Effector memory CD8-positive, alpha-beta T cell (primary cell): ENCODE measurements around the gene WWOX.

ENCODE experiments used
- ATAC-seq: fragments of 150-1000 bp; cut with Tn5 transposase; replicated peaks from 2 replicates; pipeline ENCODE4 v1.10.0; 2021; ENCODE audit warnings: mild to moderate bottlenecking, moderate library complexity
- DNase-seq, 3 experiments: peaks; one replicate each; pipeline ENCODE4 v3.0.0; 2021
- H3K27ac Mint-ChIP-seq, 2 donors: one replicate each; pipeline ENCODE4 v1.8.0; 2022; ENCODE audit warnings: mild to moderate bottlenecking in 2 of 2, mixed read lengths in 2 of 2, moderate library complexity in 2 of 2
- H3K27me3 Mint-ChIP-seq, 2 donors: one replicate each; pipeline ENCODE4 v1.8.0; 2022; ENCODE audit warnings: mixed read lengths in 2 of 2
- H3K36me3 Mint-ChIP-seq: one replicate; pipeline ENCODE4 v1.8.0; 2022; ENCODE audit warnings: mild to moderate bottlenecking, moderate library complexity, mixed read lengths; ENCODE audit not compliant: insufficient read depth
- H3K4me1 Mint-ChIP-seq, 2 donors: one replicate each; pipeline ENCODE4 v1.8.0; 2022; ENCODE audit warnings: low read depth in 2 of 2, mixed read lengths in 2 of 2
- H3K4me3 Mint-ChIP-seq, 2 donors: one replicate each; pipeline ENCODE4 v1.8.0; 2022; ENCODE audit warnings: mild to moderate bottlenecking in 2 of 2, mixed read lengths in 2 of 2, moderate library complexity in 2 of 2
- H3K9me3 Mint-ChIP-seq, 2 donors: one replicate each; pipeline ENCODE4 v1.8.0; 2022; ENCODE audit warnings: mixed read lengths in 2 of 2

Gene WWOX

GRCh38 chr16:79184464-79185030 is 1085.1 kb downstream of the WWOX start:
- Mint-ChIP-seq H3K27me3 (peaks cover 10 to 19% of the 10 kb centered on the region in 2 donors), H3K27ac (no peak overlapping the region), H3K36me3 (no peaks in the 10 kb centered on the region), H3K4me3 (no peak overlapping the region), H3K4me1 (peaks cover 1 to 11% of the 10 kb centered on the region in 2 donors), H3K9me3 (peaks cover 0 to 1% of the 10 kb centered on the region in 2 donors)
- no peak for DNase-seq
- ATAC-seq, result no peak

GRCh38 chr16:79185711-79186110 is 1086.3 kb downstream of the WWOX start:
- DNase-seq, result no peak
- ATAC-seq, result no peak
- no peak overlapping the region for H3K4me3 Mint-ChIP-seq
- no peaks in the 10 kb centered on the region for H3K36me3 Mint-ChIP-seq
- peaks cover 0 to 1% of the 10 kb centered on the region in 2 donors for H3K9me3 Mint-ChIP-seq
- peaks cover 1 to 11% of the 10 kb centered on the region in 2 donors for H3K4me1 Mint-ChIP-seq
- peaks cover 5 to 19% of the 10 kb centered on the region in 2 donors for H3K27me3 Mint-ChIP-seq
- no peak overlapping the region for H3K27ac Mint-ChIP-seq

GRCh38 chr16:79186196-79186595 is 1086.7 kb downstream of the WWOX start:
- H3K9me3 Mint-ChIP-seq, result peaks cover 0 to 1% of the 10 kb centered on the region in 2 donors
- peaks cover 1 to 11% of the 10 kb centered on the region in 2 donors for H3K4me1 Mint-ChIP-seq
- peaks cover under 1 to 16% of the 10 kb centered on the region in 2 donors for H3K27me3 Mint-ChIP-seq
- no peak overlapping the region for H3K4me3 Mint-ChIP-seq
- no peak for DNase-seq
- no peaks in the 10 kb centered on the region for H3K36me3 Mint-ChIP-seq
- no peak overlapping the region for H3K27ac Mint-ChIP-seq
- ATAC-seq, result no peak

GRCh38 chr16:79188115-79188738 is 1088.8 kb downstream of the WWOX start:
- Mint-ChIP-seq H3K4me3 (no peak overlapping the region), H3K4me1 (peaks cover 0 to 11% of the 10 kb centered on the region in 2 donors), H3K9me3 (peaks cover 0 to 1% of the 10 kb centered on the region in 2 donors), H3K27me3 (peaks cover 0 to 8% of the 10 kb centered on the region in 2 donors), H3K36me3 (no peaks in the 10 kb centered on the region), H3K27ac (peak overlapping the region in 1 of 2 donors; percentile 7)
- DNase-seq (no peak), ATAC-seq (no peak)

GRCh38 chr16:79188739-79189122 is 1089.3 kb downstream of the WWOX start:
- peaks cover 0 to 1% of the 10 kb centered on the region in 2 donors for H3K9me3 Mint-ChIP-seq
- DNase-seq, result no peak
- ATAC-seq, result no peak
- no peak overlapping the region for H3K27ac Mint-ChIP-seq
- no peaks in the 10 kb centered on the region for H3K36me3 Mint-ChIP-seq
- H3K4me1 Mint-ChIP-seq, result peaks cover 0 to 11% of the 10 kb centered on the region in 2 donors
- peaks cover 0 to 8% of the 10 kb centered on the region in 2 donors for H3K27me3 Mint-ChIP-seq
- H3K4me3 Mint-ChIP-seq, result no peak overlapping the region

- DNase-seq, result no peak
- no peak overlapping the region for H3K4me3 Mint-ChIP-seq
- peaks cover 9 to 22% of the 10 kb centered on the region in 2 donors for H3K4me1 Mint-ChIP-seq
- no peak overlapping the region for H3K27ac Mint-ChIP-seq
- H3K36me3 Mint-ChIP-seq, result peaks cover 3% of the 10 kb centered on the region
- ATAC-seq, result no peak
- H3K27me3 Mint-ChIP-seq, result peaks cover 0 to 22% of the 10 kb centered on the region in 2 donors
- H3K9me3 Mint-ChIP-seq, result peaks cover 0 to 1% of the 10 kb centered on the region in 2 donors
Measured at GRCh38 chr16:79190542-79190941, 1091.1 kb downstream of the WWOX start.

GRCh38 chr16:79191933-79192332 is 1092.5 kb downstream of the WWOX start:
- peaks cover 0 to 1% of the 10 kb centered on the region in 2 donors for H3K9me3 Mint-ChIP-seq
- H3K4me3 Mint-ChIP-seq, result no peak overlapping the region
- DNase-seq, result no peak
- no peak for ATAC-seq
- peaks cover 3% of the 10 kb centered on the region for H3K36me3 Mint-ChIP-seq
- peaks cover 15 to 33% of the 10 kb centered on the region in 2 donors for H3K4me1 Mint-ChIP-seq
- peaks cover 0 to 24% of the 10 kb centered on the region in 2 donors for H3K27me3 Mint-ChIP-seq
- H3K27ac Mint-ChIP-seq, result no peak overlapping the region

GRCh38 chr16:79192904-79193303 is 1093.5 kb downstream of the WWOX start:
- Mint-ChIP-seq H3K36me3 (peaks cover 3% of the 10 kb centered on the region), H3K27me3 (peaks cover 0 to 21% of the 10 kb centered on the region in 2 donors), H3K27ac (no peak overlapping the region), H3K4me3 (no peak overlapping the region), H3K4me1 (peaks cover 15 to 31% of the 10 kb centered on the region in 2 donors), H3K9me3 (peaks cover 0 to 1% of the 10 kb centered on the region in 2 donors)
- DNase-seq, result no peak
- no peak for ATAC-seq

GRCh38 chr16:79194291-79194690 is 1094.8 kb downstream of the WWOX start:
- peaks cover 3% of the 10 kb centered on the region for H3K36me3 Mint-ChIP-seq

GRCh38 chr16:79195938-79196337 is 1096.5 kb downstream of the WWOX start:
- Mint-ChIP-seq H3K4me1 (peaks cover 16 to 22% of the 10 kb centered on the region in 2 donors), H3K9me3 (no peaks in the 10 kb centered on the region), H3K27me3 (peaks cover 0 to 16% of the 10 kb centered on the region in 2 donors), H3K36me3 (peaks cover 3% of the 10 kb centered on the region), H3K4me3 (no peak overlapping the region), H3K27ac (peak overlapping the region in 1 of 2 donors; percentile 66)
- ATAC-seq (no peak), DNase-seq (no peak)

More at GRCh38 chr16:79194291-79194690, 1094.8 kb downstream of the WWOX start:
- Mint-ChIP-seq H3K4me1 (peaks cover 15 to 22% of the 10 kb centered on the region in 2 donors), H3K9me3 (no peaks in the 10 kb centered on the region), H3K27ac (peak overlapping the region in 1 of 2 donors; percentile 49), H3K4me3 (no peak overlapping the region), H3K27me3 (peaks cover 0 to 16% of the 10 kb centered on the region in 2 donors)
- DNase-seq, result no peak
- no peak for ATAC-seq

- H3K4me1 Mint-ChIP-seq, result peaks cover 1 to 2% of the 10 kb centered on the region in 2 donors
Measured at GRCh38 chr16:79201436-79201835, 1102.0 kb downstream of the WWOX start.

GRCh38 chr16:79202977-79203376 is 1103.5 kb downstream of the WWOX start:
- no peaks in the 10 kb centered on the region for H3K9me3 Mint-ChIP-seq
- H3K36me3 Mint-ChIP-seq, result peaks cover 4% of the 10 kb centered on the region
- peaks cover 0 to 1% of the 10 kb centered on the region in 2 donors for H3K4me1 Mint-ChIP-seq
- DNase-seq, result no peak
- H3K4me3 Mint-ChIP-seq, result no peak overlapping the region
- no peaks in the 10 kb centered on the region for H3K27me3 Mint-ChIP-seq
- no peak overlapping the region for H3K27ac Mint-ChIP-seq
- no peak for ATAC-seq

More at GRCh38 chr16:79201436-79201835, 1102.0 kb downstream of the WWOX start:
- H3K4me3 Mint-ChIP-seq, result no peak overlapping the region
- H3K27me3 Mint-ChIP-seq, result no peaks in the 10 kb centered on the region
- no peak overlapping the region for H3K27ac Mint-ChIP-seq
- H3K36me3 Mint-ChIP-seq, result peaks cover 4% of the 10 kb centered on the region
- ATAC-seq (no peak), DNase-seq (no peak)
- H3K9me3 Mint-ChIP-seq, result no peaks in the 10 kb centered on the region

- H3K9me3 Mint-ChIP-seq, result no peaks in the 10 kb centered on the region
Measured at GRCh38 chr16:79204486-79204885, 1105.0 kb downstream of the WWOX start.

GRCh38 chr16:79206889-79207288 is 1107.4 kb downstream of the WWOX start:
- no peak overlapping the region for H3K27ac Mint-ChIP-seq
- DNase-seq, result no peak
- no peak overlapping the region for H3K4me3 Mint-ChIP-seq

More at GRCh38 chr16:79204486-79204885, 1105.0 kb downstream of the WWOX start:
- no peak for DNase-seq
- Mint-ChIP-seq H3K4me1 (peaks cover 0 to 1% of the 10 kb centered on the region in 2 donors), H3K36me3 (peaks cover 4% of the 10 kb centered on the region), H3K27ac (no peak overlapping the region), H3K27me3 (no peaks in the 10 kb centered on the region), H3K4me3 (no peak overlapping the region)
- ATAC-seq, result no peak

More at GRCh38 chr16:79206889-79207288, 1107.4 kb downstream of the WWOX start:
- ATAC-seq, result no peak
- no peaks in the 10 kb centered on the region for H3K9me3 Mint-ChIP-seq
- H3K4me1 Mint-ChIP-seq, result no peaks in the 10 kb centered on the region
- H3K27me3 Mint-ChIP-seq, result no peaks in the 10 kb centered on the region
- H3K36me3 Mint-ChIP-seq, result peaks cover 4% of the 10 kb centered on the region
